22Rv1 (cell line): ENCODE results near the gene CD6.

ENCODE experiments used
- ZFX ChIP-seq: fragments of 450-650 bp; IDR thresholded peaks from 2 replicates; pipeline ENCODE4 v1.6.1; 2017; ENCODE audit warnings: antibody characterized with exemption, borderline replicate concordance
- TF ChIP-seq, protein P1 (sequence below): fragments of 450-650 bp; IDR thresholded peaks from 2 replicates; pipeline ENCODE4 v1.5.1; 2017; ENCODE audit warnings: mild to moderate bottlenecking

DNA sequence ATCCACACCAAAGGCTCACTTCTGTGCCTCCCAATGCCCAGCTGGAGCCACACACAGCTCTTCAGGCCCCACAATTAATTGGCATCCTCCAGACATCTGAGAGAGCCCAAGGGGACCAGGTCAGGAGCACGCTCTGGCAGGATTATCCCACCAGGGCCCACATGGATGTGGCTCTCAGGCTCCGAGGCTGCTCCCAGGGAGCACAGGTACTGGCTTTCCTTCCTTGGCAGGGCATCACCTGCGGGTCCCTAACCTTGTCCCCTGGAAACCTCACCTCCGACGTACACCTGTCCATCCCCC, 54.3 kb downstream of the CD6 start:
- no peak for TF ChIP-seq ZFX
- TF ChIP-seq, protein P1, sequence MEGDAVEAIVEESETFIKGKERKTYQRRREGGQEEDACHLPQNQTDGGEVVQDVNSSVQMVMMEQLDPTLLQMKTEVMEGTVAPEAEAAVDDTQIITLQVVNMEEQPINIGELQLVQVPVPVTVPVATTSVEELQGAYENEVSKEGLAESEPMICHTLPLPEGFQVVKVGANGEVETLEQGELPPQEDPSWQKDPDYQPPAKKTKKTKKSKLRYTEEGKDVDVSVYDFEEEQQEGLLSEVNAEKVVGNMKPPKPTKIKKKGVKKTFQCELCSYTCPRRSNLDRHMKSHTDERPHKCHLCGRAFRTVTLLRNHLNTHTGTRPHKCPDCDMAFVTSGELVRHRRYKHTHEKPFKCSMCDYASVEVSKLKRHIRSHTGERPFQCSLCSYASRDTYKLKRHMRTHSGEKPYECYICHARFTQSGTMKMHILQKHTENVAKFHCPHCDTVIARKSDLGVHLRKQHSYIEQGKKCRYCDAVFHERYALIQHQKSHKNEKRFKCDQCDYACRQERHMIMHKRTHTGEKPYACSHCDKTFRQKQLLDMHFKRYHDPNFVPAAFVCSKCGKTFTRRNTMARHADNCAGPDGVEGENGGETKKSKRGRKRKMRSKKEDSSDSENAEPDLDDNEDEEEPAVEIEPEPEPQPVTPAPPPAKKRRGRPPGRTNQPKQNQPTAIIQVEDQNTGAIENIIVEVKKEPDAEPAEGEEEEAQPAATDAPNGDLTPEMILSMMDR, result no peak
